HG03045 (cell line): Measurements from ENCODE around the gene FYCO1.
"Not testable (repeated sequence)": the region's sequence is repeated elsewhere in the genome, so short reads cannot be mapped to it uniquely, and the experiment has no call there.

Experiments used
- ATAC-seq: cut with Tn5 transposase; IDR thresholded peaks from one replicate; pipeline ENCODE4 v1.9.1; 2021; ENCODE audit warnings: mild to moderate bottlenecking, moderate library complexity; ENCODE audit not compliant: unreplicated experiment

Gene FYCO1

GRCh38 chr3:46012246-46012645 lies 16.6 kb upstream of the FYCO1 start:
- ATAC-seq = no peak

GRCh38 chr3:46010519-46011113 lies 15.0 kb upstream of the FYCO1 start:
- ATAC-seq = no peak

- no peak for ATAC-seq
Observed at GRCh38 chr3:46008058-46008457, 12.4 kb upstream of the FYCO1 start.

GRCh38 chr3:46007280-46007679 lies 11.7 kb upstream of the FYCO1 start:
- ATAC-seq = no peak

- no peak for ATAC-seq
Observed at GRCh38 chr3:46006238-46007032, 10.8 kb upstream of the FYCO1 start.

- not testable (repeated sequence) for ATAC-seq
Observed at GRCh38 chr3:46003706-46004105, 8.1 kb upstream of the FYCO1 start.

GRCh38 chr3:46001178-46001577 lies 5.6 kb upstream of the FYCO1 start:
- ATAC-seq = no peak

GRCh38 chr3:45997942-45998341 lies 2.3 kb upstream of the FYCO1 start:
- ATAC-seq = no peak

GRCh38 chr3:45997499-45997898 lies 1.9 kb upstream of the FYCO1 start:
- ATAC-seq = not testable (repeated sequence)

GRCh38 chr3:45994419-45995235 lies 997 bp downstream of the FYCO1 start:
- ATAC-seq = peak; percentile 17

- ATAC-seq = no peak
Observed at GRCh38 chr3:45993421-45994027, 2.1 kb downstream of the FYCO1 start.

GRCh38 chr3:45992821-45993221 lies 2.8 kb downstream of the FYCO1 start:
- no peak for ATAC-seq

- no peak for ATAC-seq
Observed at GRCh38 chr3:45992133-45992729, 3.4 kb downstream of the FYCO1 start.

- ATAC-seq = no peak
Observed at GRCh38 chr3:45991341-45991740, 4.3 kb downstream of the FYCO1 start.

- ATAC-seq = no peak
Observed at GRCh38 chr3:45990181-45990580, 5.4 kb downstream of the FYCO1 start.

- no peak for ATAC-seq
Observed at GRCh38 chr3:45988804-45989203, 6.8 kb downstream of the FYCO1 start.

- ATAC-seq = no peak
Observed at GRCh38 chr3:45988362-45988761, 7.3 kb downstream of the FYCO1 start.

GRCh38 chr3:45987368-45988291 lies 8.0 kb downstream of the FYCO1 start:
- no peak for ATAC-seq

- no peak for ATAC-seq
Observed at GRCh38 chr3:45986303-45986982, 9.2 kb downstream of the FYCO1 start.
